Measurements from ENCODE around the gene IFI6. TPM values are rescaled to one million over a fixed set of nuclear protein-coding genes. Genes with fewer than 3 reads are reported as not detected.

The IFI6 gene
- total and polyA plus RNA-seq, 3 donors from 2014 or later: 88.9 to 288 (median 120) TPM

DNA sequence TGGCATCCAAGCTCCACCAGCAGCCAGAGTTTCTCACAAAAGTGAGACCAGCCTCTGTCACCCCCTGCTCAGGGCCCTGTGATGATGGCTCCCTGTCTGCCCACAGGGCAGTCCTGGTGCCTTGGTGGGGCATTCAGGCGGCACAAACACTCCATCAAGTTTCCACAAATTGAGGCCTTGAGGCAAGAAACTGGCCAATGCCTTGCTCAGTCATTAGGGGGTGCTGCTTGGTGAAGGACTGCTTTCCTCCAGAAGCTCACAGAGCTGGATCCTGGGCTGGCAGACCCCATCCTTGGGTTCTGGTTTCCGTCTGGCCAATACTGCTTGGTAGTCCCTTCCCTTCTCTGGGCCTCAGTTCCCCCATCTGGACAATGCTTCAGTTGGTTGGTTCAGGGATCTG lies 55.6 kb downstream of the IFI6 start:
- Histone ChIP-seq H3K4me1 (peaks cover 3% of the 10 kb centered on the region), H3K9me3 (no peaks in the 10 kb centered on the region), H3K27me3 (no peaks in the 10 kb centered on the region), H3K36me3 (ENCODE audit: low read depth, missing control alignments) (no peaks in the 10 kb centered on the region), H3K27ac (no peak overlapping the region), H3K4me3 (no peak overlapping the region)
- 88 to 94% methylated on average over 2 of the region's 2 CpGs for WGBS, 2 donors
- DNase-seq: no peak
- intact Hi-C loops (cut with DNase I; ENCODE audit: low total_unique reads): loop anchor here (10.0 kb wide), 1 partner anchor 48 kb away; no protein-coding TSS in a partner anchor
- TF ChIP-seq POLR2A (IDR thresholded peaks at IDR 0.05): no peak
- TF ChIP-seq, protein P1, sequence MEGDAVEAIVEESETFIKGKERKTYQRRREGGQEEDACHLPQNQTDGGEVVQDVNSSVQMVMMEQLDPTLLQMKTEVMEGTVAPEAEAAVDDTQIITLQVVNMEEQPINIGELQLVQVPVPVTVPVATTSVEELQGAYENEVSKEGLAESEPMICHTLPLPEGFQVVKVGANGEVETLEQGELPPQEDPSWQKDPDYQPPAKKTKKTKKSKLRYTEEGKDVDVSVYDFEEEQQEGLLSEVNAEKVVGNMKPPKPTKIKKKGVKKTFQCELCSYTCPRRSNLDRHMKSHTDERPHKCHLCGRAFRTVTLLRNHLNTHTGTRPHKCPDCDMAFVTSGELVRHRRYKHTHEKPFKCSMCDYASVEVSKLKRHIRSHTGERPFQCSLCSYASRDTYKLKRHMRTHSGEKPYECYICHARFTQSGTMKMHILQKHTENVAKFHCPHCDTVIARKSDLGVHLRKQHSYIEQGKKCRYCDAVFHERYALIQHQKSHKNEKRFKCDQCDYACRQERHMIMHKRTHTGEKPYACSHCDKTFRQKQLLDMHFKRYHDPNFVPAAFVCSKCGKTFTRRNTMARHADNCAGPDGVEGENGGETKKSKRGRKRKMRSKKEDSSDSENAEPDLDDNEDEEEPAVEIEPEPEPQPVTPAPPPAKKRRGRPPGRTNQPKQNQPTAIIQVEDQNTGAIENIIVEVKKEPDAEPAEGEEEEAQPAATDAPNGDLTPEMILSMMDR (IDR thresholded peaks at IDR 0.05): peak in 1 of 3 experiments; percentile 9

Small RNAs within 50 kb of the gene (small RNA-seq; reads per million reads assigned to genes)
- gene AL031729.1 (0 reads per million in 2 donors), gene RNU6-424P (0 reads per million in 2 donors), gene RNU6-949P (0 reads per million in 2 donors)

Other genes with a start within 250 kb of the IFI6 start
- gene WASF2, start 182.0 kb downstream of the IFI6 start, total RNA-seq: 10 to 100 TPM; 57.8 to 58.0 TPM
- 128 TPM for gene WASF2, start 182.0 kb downstream of the IFI6 start, polyA plus RNA-seq (ENCODE audit: insufficient read depth, low read depth, low replicate concordance)
- gene AHDC1, start 68.0 kb downstream of the IFI6 start, total RNA-seq: 10 to 100 TPM; 73.7 to 86.8 TPM
- gene AHDC1, start 68.0 kb downstream of the IFI6 start, polyA plus RNA-seq (ENCODE audit: insufficient read depth, low read depth, low replicate concordance): 32.5 TPM
- 10 to 100 TPM in 1 of 2 donors, 1 to 10 TPM in 1; 10.0 to 10.2 TPM for gene FGR, start 37.0 kb downstream of the IFI6 start, total RNA-seq
- 5.2 TPM for gene FGR, start 37.0 kb downstream of the IFI6 start, polyA plus RNA-seq (ENCODE audit: insufficient read depth, low read depth, low replicate concordance)
- 10 to 100 TPM; 22.6 to 23.0 TPM for gene FAM76A, start 53.8 kb upstream of the IFI6 start, total RNA-seq
- 26.6 TPM for gene FAM76A, start 53.8 kb upstream of the IFI6 start, polyA plus RNA-seq (ENCODE audit: insufficient read depth, low read depth, low replicate concordance)
- 10 to 100 TPM; 39.1 to 46.7 TPM for gene STX12, start 101.0 kb upstream of the IFI6 start, total RNA-seq
- 32.0 TPM for gene STX12, start 101.0 kb upstream of the IFI6 start, polyA plus RNA-seq (ENCODE audit: insufficient read depth, low read depth, low replicate concordance)
- gene PPP1R8, start 158.6 kb upstream of the IFI6 start, total RNA-seq: 10 to 100 TPM; 39.4 to 57.7 TPM
- 49.4 TPM for gene PPP1R8, start 158.6 kb upstream of the IFI6 start, polyA plus RNA-seq (ENCODE audit: insufficient read depth, low read depth, low replicate concordance)
- gene THEMIS2, start 200.4 kb upstream of the IFI6 start, total RNA-seq: 100 to 1,000 TPM; 103 to 132 TPM
- gene THEMIS2, start 200.4 kb upstream of the IFI6 start, polyA plus RNA-seq (ENCODE audit: insufficient read depth, low read depth, low replicate concordance): 56.9 TPM
- gene RPA2, start 242.4 kb upstream of the IFI6 start, total RNA-seq: 10 to 100 TPM; 67.7 to 71.3 TPM
- 131 TPM for gene RPA2, start 242.4 kb upstream of the IFI6 start, polyA plus RNA-seq (ENCODE audit: insufficient read depth, low read depth, low replicate concordance)

Measured in testis (tissue), 3 donors.